GM15510 (cell line): ENCODE results near the gene BLOC1S5.

Experiments used
- POLR2A ChIP-seq: IDR thresholded peaks from 3 replicates; pipeline ENCODE4 v1.6.1; 2011; ENCODE audit warnings: borderline replicate concordance; ENCODE audit not compliant: insufficient read length; ENCODE audit errors: extremely low read depth

The BLOC1S5 gene

GRCh38 chr6:7970616-7971015, 93.6 kb downstream of the BLOC1S5 start:
- no peak for TF ChIP-seq POLR2A
